Measurements from ENCODE around the gene QRFP.
A peak's percentile ranks its signal among the peaks of the same experiment; 100 is the strongest.

Gene QRFP, protein sequence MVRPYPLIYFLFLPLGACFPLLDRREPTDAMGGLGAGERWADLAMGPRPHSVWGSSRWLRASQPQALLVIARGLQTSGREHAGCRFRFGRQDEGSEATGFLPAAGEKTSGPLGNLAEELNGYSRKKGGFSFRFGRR

GRCh38 chr9:130896233-130897014, at the start of gene QRFP:
Gene QRFP, minus strand, starts transcription at chr9:130896812. Its CDS starts 2,974 bp downstream, at chr9:130893838.
- no peak for DNase-seq

- DNase-seq = no peak
Measured at GRCh38 chr9:130945173-130945572, 48.6 kb upstream of the QRFP start.

- DNase-seq = no peak
Measured at GRCh38 chr9:130944510-130945058, 48.0 kb upstream of the QRFP start.

GRCh38 chr9:130943777-130944176, 47.2 kb upstream of the QRFP start:
- DNase-seq = no peak

DNA sequence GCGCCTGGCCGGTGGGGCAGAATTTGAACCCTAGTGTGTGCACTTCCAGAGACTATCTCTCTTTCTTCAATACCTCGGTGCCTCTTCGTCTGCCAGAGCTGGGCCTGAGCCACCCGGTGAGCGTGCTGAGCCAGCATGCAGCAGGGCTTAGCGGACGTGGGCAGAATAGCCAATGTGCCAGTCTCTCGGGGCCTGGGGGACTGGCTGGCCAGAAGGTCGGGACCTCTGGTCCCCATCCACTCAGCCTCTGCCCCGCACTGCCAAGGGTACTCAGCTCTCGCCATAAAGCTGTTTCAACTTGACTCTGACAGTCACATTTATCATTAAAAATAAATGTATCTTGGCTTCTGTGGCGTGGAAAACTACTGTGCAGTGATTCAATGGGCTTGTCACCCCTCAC, 46.6 kb upstream of the QRFP start:
- DNase-seq = no peak

DNA sequence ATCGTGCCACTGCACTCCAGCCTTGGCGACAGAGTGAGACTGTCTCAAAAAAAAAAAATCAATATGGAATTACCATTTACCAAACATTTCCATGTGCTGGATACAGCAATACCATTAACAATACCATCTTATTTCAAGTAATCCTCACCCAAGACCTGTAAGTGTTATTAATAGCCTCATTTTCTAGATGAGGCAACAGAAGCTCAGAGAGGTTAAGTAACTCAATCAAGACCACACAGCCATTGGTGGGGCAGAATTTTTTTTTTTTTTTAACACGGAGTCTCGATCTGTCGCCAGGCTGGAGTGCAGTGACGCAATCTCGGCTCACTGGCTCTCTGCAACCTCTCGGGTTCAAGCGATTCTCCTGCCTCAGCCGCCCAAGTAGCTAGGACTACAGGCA, 46.1 kb upstream of the QRFP start:
- no peak for DNase-seq

GRCh38 chr9:130942084-130942483, 45.5 kb upstream of the QRFP start:
- DNase-seq = no peak

DNA sequence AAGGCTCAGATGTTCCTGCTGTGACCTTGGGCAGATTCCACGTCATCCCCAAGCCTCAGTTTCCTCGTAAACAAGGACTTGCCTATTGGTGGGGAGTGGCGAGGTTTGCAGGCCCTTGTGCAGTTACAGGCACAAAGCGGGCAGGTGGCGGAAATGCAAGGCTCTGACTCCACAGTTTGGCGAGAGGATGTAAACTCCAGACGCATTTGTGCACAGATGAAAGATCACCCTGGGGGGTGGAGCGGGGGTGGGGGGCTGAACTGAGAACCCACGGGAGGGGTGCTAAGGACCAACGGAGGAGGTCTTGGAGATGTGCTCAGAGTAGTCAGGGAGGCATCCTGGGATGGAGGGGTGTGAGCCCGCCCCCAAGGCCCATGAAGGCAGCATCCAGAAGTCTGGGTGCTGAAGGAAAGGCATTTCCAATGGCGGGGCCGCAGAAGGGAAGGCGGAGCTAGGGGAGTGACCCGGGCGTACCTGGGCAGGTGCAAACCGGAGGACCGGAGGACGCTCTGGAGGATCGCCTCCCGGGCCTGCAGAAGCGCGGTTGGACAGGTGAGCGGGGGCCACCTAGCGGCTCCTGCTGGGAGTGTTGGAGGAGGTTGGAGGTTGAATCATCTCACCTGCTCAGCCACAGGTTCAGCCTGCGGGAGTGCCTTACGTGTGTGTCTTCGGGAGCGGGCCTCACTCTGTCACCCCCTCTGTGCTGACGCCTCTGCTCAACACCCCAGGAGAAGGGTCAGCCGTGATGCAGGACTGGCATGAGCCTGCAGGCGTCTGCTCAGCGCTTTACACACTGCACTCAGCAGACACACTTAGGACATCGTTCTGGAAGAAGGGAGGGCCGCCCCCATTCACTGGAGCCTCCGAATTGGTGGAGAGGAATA, 44.3 kb upstream of the QRFP start:
- DNase-seq = peak in 1 of 2 donors; percentile 39

DNA sequence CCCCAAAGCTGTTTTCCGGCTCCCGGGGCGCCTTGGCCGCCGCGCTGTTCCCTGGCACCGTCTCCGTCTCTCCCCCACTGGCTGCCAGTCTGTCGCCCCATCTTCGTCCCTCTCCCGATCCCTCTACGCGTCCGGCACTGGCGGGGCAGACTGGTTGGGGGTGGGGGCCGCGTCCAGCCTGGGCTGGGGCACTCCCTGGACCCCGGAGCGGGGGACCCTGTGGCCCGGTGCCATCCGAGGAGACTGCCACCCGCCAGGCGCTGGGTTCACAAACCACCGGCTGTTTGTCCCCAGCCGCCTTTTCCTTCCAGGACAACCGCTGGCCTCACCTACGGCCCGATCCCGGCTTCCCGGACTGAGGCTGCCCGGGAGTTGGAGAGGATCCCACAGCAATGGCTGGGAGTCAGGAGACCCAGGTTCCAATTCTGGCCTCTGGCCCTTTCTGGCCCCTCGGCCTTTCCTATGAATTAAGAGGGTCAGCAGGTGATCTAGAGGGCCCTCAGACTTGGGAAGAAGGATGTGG, 43.5 kb upstream of the QRFP start:
- DNase-seq = no peak

DNA sequence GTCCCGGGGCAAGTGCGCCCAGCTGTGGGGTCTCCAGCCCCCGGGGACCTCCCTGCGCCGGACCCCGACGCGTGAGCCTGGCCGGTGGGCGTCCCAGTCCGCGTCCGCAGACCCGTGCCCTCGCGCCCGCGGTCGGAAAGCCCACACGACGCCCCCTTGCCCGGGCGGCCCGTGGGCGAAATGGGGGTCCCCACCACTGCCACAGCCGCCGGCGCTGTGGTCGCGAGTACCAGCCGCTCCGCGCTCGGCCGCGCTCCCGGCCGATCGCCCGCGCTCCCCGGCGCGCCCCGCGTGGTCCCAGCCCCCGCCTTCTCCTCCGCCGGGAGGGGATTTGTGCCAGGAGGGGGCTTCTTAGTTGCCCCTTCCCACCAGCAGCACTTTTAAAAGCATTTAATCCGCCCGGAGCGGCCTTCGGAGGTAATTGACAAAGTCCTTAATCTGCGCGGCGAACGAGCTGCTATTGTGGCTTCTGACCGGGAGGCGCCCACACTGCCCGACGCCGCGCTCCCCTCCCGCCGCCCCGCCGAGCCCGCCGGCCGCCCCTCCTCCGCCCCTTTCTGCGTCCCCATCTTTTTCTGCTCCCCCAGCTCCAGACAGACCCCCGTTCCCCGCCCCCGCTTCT, 42.9 kb upstream of the QRFP start:
- no peak for DNase-seq

- peak; percentile 21 to 40 for DNase-seq
Measured at GRCh38 chr9:130938652-130939404, 42.2 kb upstream of the QRFP start, which contains the start of gene FIBCD1. Gene FIBCD1, minus strand, starts transcription at chr9:130939247. Its CDS starts 640 bp downstream, at chr9:130938607.

GRCh38 chr9:130938184-130938651, 41.6 kb upstream of the QRFP start:
- DNase-seq = no peak

DNA sequence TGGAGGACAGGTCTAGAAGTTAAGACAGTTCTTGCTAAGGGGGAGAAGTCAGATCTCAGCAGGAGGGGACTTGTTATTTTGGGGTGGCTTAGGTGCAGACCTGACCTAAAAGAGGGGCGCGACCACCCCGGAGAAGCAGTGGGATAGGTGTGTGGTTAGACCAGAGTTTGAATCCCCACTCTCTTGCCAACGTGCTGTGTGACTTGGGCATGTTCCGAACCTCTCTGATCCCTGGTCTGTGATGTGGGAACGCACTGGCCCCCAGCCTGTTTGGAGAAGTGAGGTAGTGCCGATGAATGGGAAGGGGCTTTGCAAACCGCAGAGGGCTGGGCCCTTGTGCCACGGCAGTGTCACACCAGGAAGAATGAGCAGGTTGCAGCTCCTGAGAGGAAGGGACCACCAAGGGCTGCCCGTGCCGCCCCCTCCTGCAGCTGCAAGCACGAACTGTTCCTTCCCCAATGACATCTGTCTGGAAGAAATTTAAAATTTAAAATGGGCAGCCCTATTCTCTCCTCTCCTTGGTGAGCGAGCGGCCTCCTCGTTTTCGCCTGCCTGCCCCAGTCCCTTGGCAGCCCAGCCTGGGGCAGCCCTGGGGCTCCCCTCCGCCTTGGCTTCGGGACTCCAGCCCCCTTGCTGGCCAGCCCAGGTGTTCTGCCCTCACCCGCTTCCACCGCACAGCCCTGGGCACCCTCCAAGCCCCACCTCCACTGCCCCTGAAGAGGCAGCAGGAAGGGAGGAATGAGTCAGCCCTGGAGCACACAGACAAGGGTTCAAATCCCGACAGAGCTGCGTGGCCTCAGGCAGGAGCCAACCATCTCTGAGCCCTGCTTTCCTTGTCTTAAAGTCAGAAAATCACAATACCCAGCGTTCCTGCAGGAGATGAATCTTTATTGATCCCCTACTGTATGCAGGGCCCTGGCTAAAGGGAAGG, 40.8 kb upstream of the QRFP start:
- no peak for DNase-seq

DNA sequence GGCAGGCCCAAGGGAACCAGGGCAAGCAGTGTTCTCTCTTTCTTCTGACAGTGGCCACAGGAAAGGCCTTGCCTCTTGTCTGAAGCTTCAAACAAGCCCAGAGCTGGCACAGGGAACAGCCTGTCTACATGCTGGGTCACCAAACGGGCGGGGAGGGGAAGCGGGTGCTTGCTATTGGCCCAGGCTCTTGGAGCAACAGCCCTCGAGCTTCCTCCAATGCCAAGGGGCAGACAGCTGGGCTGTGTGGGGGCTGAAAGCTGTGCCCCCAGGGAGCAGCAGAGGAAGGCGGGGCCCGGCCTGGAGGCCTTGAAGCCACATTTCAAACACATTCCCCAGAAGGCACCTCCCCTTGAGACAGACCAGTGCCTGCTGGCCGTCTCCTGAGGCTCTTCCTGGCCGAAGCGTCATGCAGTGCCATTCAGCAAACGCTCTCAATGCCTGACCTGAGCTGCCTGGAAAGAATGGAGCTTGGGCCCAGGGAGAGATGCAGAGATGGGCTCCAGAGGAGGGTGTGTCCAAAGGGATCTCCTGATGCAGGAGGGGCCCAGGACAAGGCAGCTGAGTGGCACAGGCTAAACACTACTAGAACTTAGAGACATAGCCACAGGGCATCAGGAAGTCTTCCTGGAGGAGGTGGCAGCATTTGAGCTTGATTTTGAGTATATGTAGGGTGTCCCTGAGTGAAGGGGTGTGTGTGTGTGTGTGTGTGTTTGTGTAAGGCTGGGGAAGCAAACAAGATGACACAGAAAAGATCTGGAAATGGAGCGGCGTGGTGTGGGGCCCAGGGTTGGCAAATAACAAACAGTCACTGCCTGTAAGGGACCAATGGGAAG, 39.9 kb upstream of the QRFP start:
- no peak for DNase-seq

- DNase-seq = peak; percentile 7 to 10
Measured at GRCh38 chr9:130935648-130936271, 39.1 kb upstream of the QRFP start.

GRCh38 chr9:130934702-130935647, 38.4 kb upstream of the QRFP start:
- no peak for DNase-seq

- no peak for DNase-seq
Measured at GRCh38 chr9:130934246-130934645, 37.6 kb upstream of the QRFP start.

All from inflammatory macrophage treated with lipopolysaccharide for 1 hour (primary cell).